HepG2 (cell line): Measurements from ENCODE around the gene NOXO1. TPM values are rescaled to one million over a fixed set of nuclear protein-coding genes. Genes with fewer than 3 reads are reported as not detected.

Source experiments
- ATM ChIP-seq: fragments of 450-650 bp; IDR thresholded peaks from 2 replicates; pipeline ENCODE4 v1.7.1; 2017; ENCODE audit warnings: mild to moderate bottlenecking, borderline replicate concordance
- CENPX ChIP-seq: sonication (generic); formaldehyde crosslinking; IDR thresholded peaks from 2 replicates; pipeline ENCODE4 v1.9.0; 2021; ENCODE audit warnings: mild to moderate bottlenecking, missing genetic modification reagents, moderate library complexity
- IRF2 ChIP-seq: IDR thresholded peaks from 2 replicates; pipeline ENCODE4 v1.6.1; 2018; ENCODE audit warnings: missing genetic modification reagents, missing compliant biosample characterization
- KDM5A ChIP-seq: fragments of 200-600 bp; sonication (generic); IDR thresholded peaks from 2 replicates; pipeline ENCODE4 v1.7.0; 2018; ENCODE audit warnings: antibody characterized with exemption, mild to moderate bottlenecking, low read length, borderline replicate concordance
- SIN3A ChIP-seq: IDR thresholded peaks from 2 replicates; pipeline ENCODE4 v1.6.1; 2011; ENCODE audit warnings: low read depth, mild to moderate bottlenecking, control low read depth, low read length, borderline replicate concordance
- SKI ChIP-seq: fragments of 450-650 bp; IDR thresholded peaks from one replicate; pipeline ENCODE4 v1.6.1; 2018; ENCODE audit warnings: mild to moderate bottlenecking; ENCODE audit not compliant: partially characterized antibody
- STAT5B ChIP-seq: sonication (generic); formaldehyde crosslinking; IDR thresholded peaks from 2 replicates; pipeline ENCODE4 v1.4.0; 2020; ENCODE audit warnings: missing genetic modification reagents
- polyA plus RNA-seq, 8 experiments: library from polyadenylated mRNA; depleted of rRNA in 3 of 8; stranded (reverse) in 7 of 8; unstranded in 1 of 8; fragments of >200 nt; fragmentation: Illumina TruSeq in 4 of 8; extraction: Trizol in 4 of 8; gene quantifications; 2 replicates each; pipeline versions ENCODE4 v1.2.1 to v1.2.3, GENCODE V29; 2011 to 2016; ENCODE audit warnings: low read depth in 4 of 8, missing spikeins in 1 of 8, mixed read lengths in 1 of 8; ENCODE audit not compliant: insufficient read depth in 1 of 8
- total RNA-seq, 5 experiments: library from RNA; depleted of rRNA; stranded (reverse); fragments of >200 nt; fragmentation: Illumina TruSeq; extraction: Trizol; gene quantifications; 2 replicates each; pipeline ENCODE4 v1.2.3, GENCODE V29; 2016; ENCODE audit warnings: low read depth in 1 of 5
- TF ChIP-seq, protein P1 (sequence below): sonication (generic); formaldehyde crosslinking; IDR thresholded peaks from 2 replicates; pipeline ENCODE4 v1.5.0; 2020; ENCODE audit warnings: mild to moderate bottlenecking, missing genetic modification reagents, borderline replicate concordance

The NOXO1 gene
- total and polyA plus RNA-seq, 2 of the 13 experiments (the other 11 are each of a cell fraction or from before 2014, with no cell fraction given), result 0.69 to 1.4 TPM

DNA sequence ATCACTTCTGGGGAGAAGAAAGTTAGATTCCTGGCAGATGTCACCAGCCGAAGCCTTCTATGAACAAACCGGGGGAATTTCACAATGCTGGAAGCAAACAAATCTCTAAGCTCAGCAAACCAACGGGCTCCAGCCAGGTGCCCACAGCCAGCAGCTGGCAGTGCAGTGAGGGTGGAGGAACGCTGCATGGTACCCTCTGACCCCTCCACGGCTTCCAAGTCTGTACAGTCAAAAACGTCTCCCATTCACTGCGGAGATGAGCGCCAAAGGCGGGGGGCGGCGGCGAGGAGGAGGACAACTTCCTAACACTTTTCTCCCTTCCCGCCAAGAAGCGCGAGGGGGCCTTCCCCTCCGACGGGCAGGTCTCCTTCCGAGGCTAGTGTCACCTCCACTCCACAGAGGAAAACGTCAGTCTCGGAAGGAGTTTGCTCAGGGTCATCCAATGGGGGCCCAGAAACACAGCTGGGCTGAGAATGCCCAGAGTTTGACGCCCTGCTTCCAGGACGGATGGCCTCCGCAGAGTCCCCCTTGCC is 27.4 kb upstream of the NOXO1 start (continued):
- no peak for TF ChIP-seq SKI
- TF ChIP-seq SIN3A, result peak; percentile 38; the same call in 1 of the 2 replicates
- no peak for TF ChIP-seq ATM
- TF ChIP-seq KDM5A, result 0 out of 2 replicates have a peak, but pooled peaks have one; percentile 14
- TF ChIP-seq STAT5B (CRISPR knock-in tag), result no peak
- TF ChIP-seq, protein P1, sequence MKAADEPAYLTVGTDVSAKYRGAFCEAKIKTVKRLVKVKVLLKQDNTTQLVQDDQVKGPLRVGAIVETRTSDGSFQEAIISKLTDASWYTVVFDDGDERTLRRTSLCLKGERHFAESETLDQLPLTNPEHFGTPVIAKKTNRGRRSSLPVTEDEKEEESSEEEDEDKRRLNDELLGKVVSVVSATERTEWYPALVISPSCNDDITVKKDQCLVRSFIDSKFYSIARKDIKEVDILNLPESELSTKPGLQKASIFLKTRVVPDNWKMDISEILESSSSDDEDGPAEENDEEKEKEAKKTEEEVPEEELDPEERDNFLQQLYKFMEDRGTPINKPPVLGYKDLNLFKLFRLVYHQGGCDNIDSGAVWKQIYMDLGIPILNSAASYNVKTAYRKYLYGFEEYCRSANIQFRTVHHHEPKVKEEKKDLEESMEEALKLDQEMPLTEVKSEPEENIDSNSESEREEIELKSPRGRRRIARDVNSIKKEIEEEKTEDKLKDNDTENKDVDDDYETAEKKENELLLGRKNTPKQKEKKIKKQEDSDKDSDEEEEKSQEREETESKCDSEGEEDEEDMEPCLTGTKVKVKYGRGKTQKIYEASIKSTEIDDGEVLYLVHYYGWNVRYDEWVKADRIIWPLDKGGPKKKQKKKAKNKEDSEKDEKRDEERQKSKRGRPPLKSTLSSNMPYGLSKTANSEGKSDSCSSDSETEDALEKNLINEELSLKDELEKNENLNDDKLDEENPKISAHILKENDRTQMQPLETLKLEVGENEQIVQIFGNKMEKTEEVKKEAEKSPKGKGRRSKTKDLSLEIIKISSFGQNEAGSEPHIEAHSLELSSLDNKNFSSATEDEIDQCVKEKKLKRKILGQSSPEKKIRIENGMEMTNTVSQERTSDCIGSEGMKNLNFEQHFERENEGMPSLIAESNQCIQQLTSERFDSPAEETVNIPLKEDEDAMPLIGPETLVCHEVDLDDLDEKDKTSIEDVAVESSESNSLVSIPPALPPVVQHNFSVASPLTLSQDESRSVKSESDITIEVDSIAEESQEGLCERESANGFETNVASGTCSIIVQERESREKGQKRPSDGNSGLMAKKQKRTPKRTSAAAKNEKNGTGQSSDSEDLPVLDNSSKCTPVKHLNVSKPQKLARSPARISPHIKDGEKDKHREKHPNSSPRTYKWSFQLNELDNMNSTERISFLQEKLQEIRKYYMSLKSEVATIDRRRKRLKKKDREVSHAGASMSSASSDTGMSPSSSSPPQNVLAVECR (CRISPR knock-in tag), result peak; percentile 58; the same call in 1 of the 2 replicates
- no peak for TF ChIP-seq IRF2 (CRISPR knock-in tag)
- no peak for TF ChIP-seq CENPX
